ENCODE results near the gene PPM1K. TPM values are rescaled to one million over a fixed set of nuclear protein-coding genes. Genes with fewer than 3 reads are reported as not detected.

The PPM1K gene
- total and polyA plus RNA-seq, 12 donors: 4.1 to 53.5 (median 23.6) TPM

GRCh38 chr4:88230969-88231771 is 53.2 kb downstream of the PPM1K start:
- H3K27ac ChIP-seq: peak overlapping the region in 3 of 5 donors; percentile 34 to 71 (median 71)
- intact Hi-C loops (cut with DNase I): no loop called here
- WGBS, 4 donors: 45 to 55% (median 48%) methylated on average over 14 of the region's 14 CpGs
- no peak for DNase-seq
- H3K4me3 ChIP-seq: peak overlapping the region in 1 of 4 donors; percentile 44
- H3K27me3 ChIP-seq: no peaks in the 10 kb centered on the region
- peaks cover 0 to 3% of the 10 kb centered on the region in 2 donors for H3K4me1 ChIP-seq (replicated peaks in 1 of 2)
- no peak for TF ChIP-seq POLR2A (IDR thresholded peaks at IDR 0.05)
- TF ChIP-seq, protein P1, sequence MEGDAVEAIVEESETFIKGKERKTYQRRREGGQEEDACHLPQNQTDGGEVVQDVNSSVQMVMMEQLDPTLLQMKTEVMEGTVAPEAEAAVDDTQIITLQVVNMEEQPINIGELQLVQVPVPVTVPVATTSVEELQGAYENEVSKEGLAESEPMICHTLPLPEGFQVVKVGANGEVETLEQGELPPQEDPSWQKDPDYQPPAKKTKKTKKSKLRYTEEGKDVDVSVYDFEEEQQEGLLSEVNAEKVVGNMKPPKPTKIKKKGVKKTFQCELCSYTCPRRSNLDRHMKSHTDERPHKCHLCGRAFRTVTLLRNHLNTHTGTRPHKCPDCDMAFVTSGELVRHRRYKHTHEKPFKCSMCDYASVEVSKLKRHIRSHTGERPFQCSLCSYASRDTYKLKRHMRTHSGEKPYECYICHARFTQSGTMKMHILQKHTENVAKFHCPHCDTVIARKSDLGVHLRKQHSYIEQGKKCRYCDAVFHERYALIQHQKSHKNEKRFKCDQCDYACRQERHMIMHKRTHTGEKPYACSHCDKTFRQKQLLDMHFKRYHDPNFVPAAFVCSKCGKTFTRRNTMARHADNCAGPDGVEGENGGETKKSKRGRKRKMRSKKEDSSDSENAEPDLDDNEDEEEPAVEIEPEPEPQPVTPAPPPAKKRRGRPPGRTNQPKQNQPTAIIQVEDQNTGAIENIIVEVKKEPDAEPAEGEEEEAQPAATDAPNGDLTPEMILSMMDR (IDR thresholded peaks at IDR 0.05): no peak
- no peaks in the 10 kb centered on the region for H3K36me3 ChIP-seq (replicated peaks in 1 of 2)
- no peaks in the 10 kb centered on the region for H3K9me3 ChIP-seq (replicated peaks in 1 of 3)

GRCh38 chr4:88230461-88230891 is 53.9 kb downstream of the PPM1K start:
- WGBS, 4 donors: 70 to 78% (median 76%) methylated on average over 1 of the region's 1 CpG
- no peaks in the 10 kb centered on the region for H3K9me3 ChIP-seq (replicated peaks in 1 of 3)

DNA sequence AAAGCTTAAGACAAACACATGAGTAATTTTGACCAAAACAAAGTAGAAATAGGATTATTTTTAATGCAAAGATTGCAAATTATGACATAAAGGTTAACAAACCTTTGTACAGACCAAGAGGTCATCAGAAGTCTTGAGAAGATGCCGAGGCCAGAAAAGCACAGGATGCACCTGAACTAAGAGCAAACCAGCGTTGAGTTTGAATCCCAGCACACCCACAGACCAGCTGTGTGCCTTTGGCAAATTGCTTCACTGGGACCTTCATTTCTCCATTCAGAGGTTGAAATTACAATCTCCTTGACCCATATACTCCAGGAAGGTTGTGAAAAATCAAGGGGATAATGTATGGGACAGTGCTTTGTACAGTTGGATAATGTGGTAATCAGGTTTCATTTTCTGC is 56.6 kb downstream of the PPM1K start:
- no peaks in the 10 kb centered on the region for H3K27me3 ChIP-seq
- no peak for TF ChIP-seq POLR2A (IDR thresholded peaks at IDR 0.05)
- TF ChIP-seq, protein P1 (IDR thresholded peaks at IDR 0.05): no peak
- H3K9me3 ChIP-seq (replicated peaks in 1 of 3): no peaks in the 10 kb centered on the region
- no peak for DNase-seq
- no peak overlapping the region for H3K27ac ChIP-seq
- intact Hi-C loops (cut with DNase I): no loop called here
- H3K4me1 ChIP-seq (replicated peaks in 1 of 2): peaks cover 0 to 3% of the 10 kb centered on the region in 2 donors
- no peak overlapping the region for H3K4me3 ChIP-seq
- no peaks in the 10 kb centered on the region for H3K36me3 ChIP-seq (replicated peaks in 1 of 2)
- WGBS, 4 donors: 80 to 86% (median 83%) methylated on average over 2 of the region's 2 CpGs

More at GRCh38 chr4:88230461-88230891, 53.9 kb downstream of the PPM1K start:
- peaks cover 0 to 3% of the 10 kb centered on the region in 2 donors for H3K4me1 ChIP-seq (replicated peaks in 1 of 2)
- H3K27ac ChIP-seq: no peak overlapping the region
- no peak for TF ChIP-seq POLR2A (IDR thresholded peaks at IDR 0.05)
- TF ChIP-seq, protein P1 (IDR thresholded peaks at IDR 0.05): no peak
- no peak overlapping the region for H3K4me3 ChIP-seq
- no peak for DNase-seq
- H3K36me3 ChIP-seq (replicated peaks in 1 of 2): no peaks in the 10 kb centered on the region
- H3K27me3 ChIP-seq: no peaks in the 10 kb centered on the region
- intact Hi-C loops (cut with DNase I): no loop called here

- H3K4me3 ChIP-seq: no peak overlapping the region
- WGBS, 4 donors: 78 to 100% (median 80%) methylated on average over 1 of the region's 1 CpG
- no peak overlapping the region for H3K27ac ChIP-seq
- intact Hi-C loops (cut with DNase I): no loop called here
- H3K27me3 ChIP-seq: no peaks in the 10 kb centered on the region
- H3K36me3 ChIP-seq (replicated peaks in 1 of 2): no peaks in the 10 kb centered on the region
- no peak for TF ChIP-seq POLR2A (IDR thresholded peaks at IDR 0.05)
- TF ChIP-seq, protein P1 (IDR thresholded peaks at IDR 0.05): no peak
- H3K4me1 ChIP-seq (replicated peaks in 1 of 2): peaks cover 0 to 3% of the 10 kb centered on the region in 2 donors
- H3K9me3 ChIP-seq (replicated peaks in 1 of 3): no peaks in the 10 kb centered on the region
- no peak for DNase-seq
Measured at GRCh38 chr4:88226143-88226542, 58.2 kb downstream of the PPM1K start.
